ENCODE results near the gene ZNF311.

ZNF311 gene

GRCh38 chr6:29028821-29029220 lies 23.7 kb upstream of the ZNF311 start:
- Histone ChIP-seq H3K4me3 (ENCODE audit: insufficient read depth in 1 of 2, low read depth in 1 of 2, low read length in 2 of 2) (no peak overlapping the region), H3K79me1 (replicated peaks; ENCODE audit: low read length, poor library complexity, severe bottlenecking) (no peaks in the 10 kb centered on the region), H3K27ac (ENCODE audit: low read length, poor library complexity, severe bottlenecking) (no peak overlapping the region), H2BK5ac (ENCODE audit: low read depth, low read length, poor library complexity, severe bottlenecking) (no peak overlapping the region), H3K9me3 (ENCODE audit: control insufficient read depth, low read length) (no peaks in the 10 kb centered on the region), H3K23ac (ENCODE audit: low read length in 2 of 2) (no peak overlapping the region), H3K4me1 (ENCODE audit: control insufficient read depth, insufficient read depth, low read depth, low read length) (no peaks in the 10 kb centered on the region), H4K91ac (ENCODE audit: low read length) (no peak overlapping the region), H3K18ac (ENCODE audit: low read depth in 1 of 2, low read length in 2 of 2) (no peak overlapping the region), H3K14ac (ENCODE audit: low read length in 2 of 2) (no peak overlapping the region), H3K27me3 (ENCODE audit: control insufficient read depth in 1 of 2, insufficient read depth in 1 of 2, low read length in 2 of 2) (peaks cover 0 to 9% of the 10 kb centered on the region in 2 experiments), H4K8ac (ENCODE audit: low read length) (no peak overlapping the region), H3K36me3 (ENCODE audit: control insufficient read depth in 1 of 2, insufficient read depth in 2 of 2, low read depth in 1 of 2, low read length in 2 of 2) (no peaks in the 10 kb centered on the region), H2BK15ac (ENCODE audit: low read depth, poor library complexity, severe bottlenecking) (no peak overlapping the region), H2BK120ac (ENCODE audit: low read depth, low read length) (no peak overlapping the region), H3K9ac (ENCODE audit: low read length) (no peak overlapping the region), H2AFZ (ENCODE audit: low read depth, low read length) (no peak overlapping the region), H3K4me2 (ENCODE audit: low read length, poor library complexity, severe bottlenecking) (no peak overlapping the region), H2AK5ac (ENCODE audit: low read length, severe bottlenecking) (no peak overlapping the region), H3K4ac (ENCODE audit: low read depth in 1 of 2, low read length in 2 of 2) (no peak overlapping the region), H2BK12ac (ENCODE audit: low read length in 2 of 2) (no peak overlapping the region)
- 92% methylated on average over 11 of the region's 13 CpGs for WGBS
- DNase-seq = no peak

GRCh38 chr6:29025927-29026585 lies 20.9 kb upstream of the ZNF311 start:
- Histone ChIP-seq H2AFZ (ENCODE audit: low read depth, low read length) (no peak overlapping the region), H3K9ac (ENCODE audit: low read length) (no peak overlapping the region), H4K91ac (ENCODE audit: low read length) (no peak overlapping the region), H2BK120ac (ENCODE audit: low read depth, low read length) (no peak overlapping the region), H2BK12ac (ENCODE audit: low read length in 2 of 2) (no peak overlapping the region), H3K9me3 (ENCODE audit: control insufficient read depth, low read length) (no peaks in the 10 kb centered on the region), H3K27ac (ENCODE audit: low read length, poor library complexity, severe bottlenecking) (no peak overlapping the region), H3K4me3 (ENCODE audit: insufficient read depth in 1 of 2, low read depth in 1 of 2, low read length in 2 of 2) (no peak overlapping the region), H3K14ac (ENCODE audit: low read length in 2 of 2) (no peak overlapping the region), H3K4ac (ENCODE audit: low read depth in 1 of 2, low read length in 2 of 2) (no peak overlapping the region), H3K79me1 (replicated peaks; ENCODE audit: low read length, poor library complexity, severe bottlenecking) (no peaks in the 10 kb centered on the region), H3K36me3 (ENCODE audit: control insufficient read depth in 1 of 2, insufficient read depth in 2 of 2, low read depth in 1 of 2, low read length in 2 of 2) (no peaks in the 10 kb centered on the region), H3K27me3 (ENCODE audit: control insufficient read depth in 1 of 2, insufficient read depth in 1 of 2, low read length in 2 of 2) (peaks cover 8 to 20% of the 10 kb centered on the region in 2 experiments), H3K4me1 (ENCODE audit: control insufficient read depth, insufficient read depth, low read depth, low read length) (no peaks in the 10 kb centered on the region), H3K23ac (ENCODE audit: low read length in 2 of 2) (no peak overlapping the region), H2BK15ac (ENCODE audit: low read depth, poor library complexity, severe bottlenecking) (no peak overlapping the region), H4K8ac (ENCODE audit: low read length) (no peak overlapping the region), H2AK5ac (ENCODE audit: low read length, severe bottlenecking) (no peak overlapping the region), H3K4me2 (ENCODE audit: low read length, poor library complexity, severe bottlenecking) (no peak overlapping the region), H2BK5ac (ENCODE audit: low read depth, low read length, poor library complexity, severe bottlenecking) (no peak overlapping the region), H3K18ac (ENCODE audit: low read depth in 1 of 2, low read length in 2 of 2) (no peak overlapping the region)
- 60% methylated on average over 1 of the region's 2 CpGs for WGBS
- no peak for DNase-seq

- Histone ChIP-seq H3K23ac (ENCODE audit: low read length in 2 of 2) (no peak overlapping the region), H4K91ac (ENCODE audit: low read length) (no peak overlapping the region), H2BK120ac (ENCODE audit: low read depth, low read length) (no peak overlapping the region), H3K9me3 (ENCODE audit: control insufficient read depth, low read length) (no peaks in the 10 kb centered on the region), H3K14ac (ENCODE audit: low read length in 2 of 2) (no peak overlapping the region), H3K4ac (ENCODE audit: low read depth in 1 of 2, low read length in 2 of 2) (no peak overlapping the region), H3K27ac (ENCODE audit: low read length, poor library complexity, severe bottlenecking) (no peak overlapping the region), H3K4me1 (ENCODE audit: control insufficient read depth, insufficient read depth, low read depth, low read length) (no peaks in the 10 kb centered on the region), H3K4me3 (ENCODE audit: insufficient read depth in 1 of 2, low read depth in 1 of 2, low read length in 2 of 2) (no peak overlapping the region), H3K18ac (ENCODE audit: low read depth in 1 of 2, low read length in 2 of 2) (no peak overlapping the region), H2BK5ac (ENCODE audit: low read depth, low read length, poor library complexity, severe bottlenecking) (no peak overlapping the region), H3K79me1 (replicated peaks; ENCODE audit: low read length, poor library complexity, severe bottlenecking) (no peaks in the 10 kb centered on the region), H3K36me3 (ENCODE audit: control insufficient read depth in 1 of 2, insufficient read depth in 2 of 2, low read depth in 1 of 2, low read length in 2 of 2) (no peaks in the 10 kb centered on the region), H3K4me2 (ENCODE audit: low read length, poor library complexity, severe bottlenecking) (no peak overlapping the region), H2BK12ac (ENCODE audit: low read length in 2 of 2) (no peak overlapping the region), H2AFZ (ENCODE audit: low read depth, low read length) (no peak overlapping the region), H2AK5ac (ENCODE audit: low read length, severe bottlenecking) (no peak overlapping the region), H2BK15ac (ENCODE audit: low read depth, poor library complexity, severe bottlenecking) (no peak overlapping the region), H3K27me3 (ENCODE audit: control insufficient read depth in 1 of 2, insufficient read depth in 1 of 2, low read length in 2 of 2) (peaks cover 8 to 17% of the 10 kb centered on the region in 2 experiments), H4K8ac (ENCODE audit: low read length) (no peak overlapping the region), H3K9ac (ENCODE audit: low read length) (no peak overlapping the region)
- WGBS = no CpG with 5 or more reads among the region's 2 CpGs
- DNase-seq = no peak
These were observed 16.3 kb upstream of the ZNF311 start for GRCh38 chr6:29021434-29021833.

- H3K14ac ChIP-seq (ENCODE audit: low read length in 2 of 2) = no peak overlapping the region
- H3K4ac ChIP-seq (ENCODE audit: low read depth in 1 of 2, low read length in 2 of 2) = no peak overlapping the region
- no peak overlapping the region for H3K4me2 ChIP-seq (ENCODE audit: low read length, poor library complexity, severe bottlenecking)
- no CpG with 5 or more reads among the region's 2 CpGs for WGBS
- no peak overlapping the region for H3K9ac ChIP-seq (ENCODE audit: low read length)
- H3K27me3 ChIP-seq (ENCODE audit: control insufficient read depth in 1 of 2, insufficient read depth in 1 of 2, low read length in 2 of 2) = peaks cover 8 to 23% of the 10 kb centered on the region in 2 experiments
- no peak overlapping the region for H2BK120ac ChIP-seq (ENCODE audit: low read depth, low read length)
- no peak overlapping the region for H2BK15ac ChIP-seq (ENCODE audit: low read depth, poor library complexity, severe bottlenecking)
- no peak overlapping the region for H2AK5ac ChIP-seq (ENCODE audit: low read length, severe bottlenecking)
- H3K9me3 ChIP-seq (ENCODE audit: control insufficient read depth, low read length) = no peaks in the 10 kb centered on the region
- H2BK5ac ChIP-seq (ENCODE audit: low read depth, low read length, poor library complexity, severe bottlenecking) = no peak overlapping the region
- H4K8ac ChIP-seq (ENCODE audit: low read length) = no peak overlapping the region
- no peaks in the 10 kb centered on the region for H3K79me1 ChIP-seq (replicated peaks; ENCODE audit: low read length, poor library complexity, severe bottlenecking)
- no peaks in the 10 kb centered on the region for H3K4me1 ChIP-seq (ENCODE audit: control insufficient read depth, insufficient read depth, low read depth, low read length)
- no peak overlapping the region for H3K23ac ChIP-seq (ENCODE audit: low read length in 2 of 2)
- H3K36me3 ChIP-seq (ENCODE audit: control insufficient read depth in 1 of 2, insufficient read depth in 2 of 2, low read depth in 1 of 2, low read length in 2 of 2) = no peaks in the 10 kb centered on the region
- no peak overlapping the region for H2BK12ac ChIP-seq (ENCODE audit: low read length in 2 of 2)
- H3K18ac ChIP-seq (ENCODE audit: low read depth in 1 of 2, low read length in 2 of 2) = no peak overlapping the region
- H2AFZ ChIP-seq (ENCODE audit: low read depth, low read length) = no peak overlapping the region
- H3K4me3 ChIP-seq (ENCODE audit: insufficient read depth in 1 of 2, low read depth in 1 of 2, low read length in 2 of 2) = no peak overlapping the region
- H4K91ac ChIP-seq (ENCODE audit: low read length) = no peak overlapping the region
- no peak for DNase-seq
- H3K27ac ChIP-seq (ENCODE audit: low read length, poor library complexity, severe bottlenecking) = no peak overlapping the region
These were observed 14.5 kb upstream of the ZNF311 start for GRCh38 chr6:29019629-29020028.

Data from mesenchymal stem cell (in vitro differentiated cells and primary cell).